H9 (cell line): ENCODE measurements around the gene SIAH2. TPM values are rescaled to one million over a fixed set of nuclear protein-coding genes. Genes with fewer than 3 reads are reported as not detected.

Experiments
- DNase-seq: peaks from one replicate; pipeline ENCODE4 v3.0.0-alpha.2; 2017
- H2AFZ ChIP-seq: one replicate; pipeline ENCODE4 v1.6.1; 2013; ENCODE audit warnings: mild to moderate bottlenecking, low read length, control low read depth, moderate library complexity
- H2AK5ac ChIP-seq: 2 replicates; pipeline ENCODE4 v1.6.1; 2013; ENCODE audit warnings: low read length, control low read depth, mixed read lengths; ENCODE audit not compliant: insufficient read length
- H2BK120ac ChIP-seq: one replicate; pipeline ENCODE4 v1.6.1; 2013; ENCODE audit warnings: low read depth, mild to moderate bottlenecking, low read length, control low read depth, inconsistent platforms; ENCODE audit not compliant: poor library complexity, severe bottlenecking
- H2BK12ac ChIP-seq: 2 replicates; pipeline ENCODE4 v1.6.1; 2013; ENCODE audit warnings: low read length, control low read depth, mixed read lengths, low read depth; ENCODE audit not compliant: insufficient read length
- H2BK15ac ChIP-seq: 2 replicates; pipeline ENCODE4 v1.6.1; 2013; ENCODE audit warnings: low read depth, low read length, control low read depth
- H2BK20ac ChIP-seq: one replicate; pipeline ENCODE4 v1.6.1; 2013; ENCODE audit warnings: low read depth, mild to moderate bottlenecking, low read length, control low read depth, inconsistent platforms; ENCODE audit not compliant: poor library complexity, severe bottlenecking
- H2BK5ac ChIP-seq: 2 replicates; pipeline ENCODE4 v1.6.1; 2013; ENCODE audit warnings: low read length, control low read depth, mixed read lengths; ENCODE audit not compliant: insufficient read length
- H3K14ac ChIP-seq: 2 replicates; pipeline ENCODE4 v1.6.1; 2013; ENCODE audit warnings: low read length, control low read depth; ENCODE audit not compliant: insufficient read depth
- H3K18ac ChIP-seq: 2 replicates; pipeline ENCODE4 v1.6.1; 2013; ENCODE audit warnings: low read depth, mild to moderate bottlenecking, mixed read lengths, low read length, control low read depth; ENCODE audit not compliant: insufficient read length
- H3K23ac ChIP-seq: 2 replicates; pipeline ENCODE4 v1.6.1; 2013; ENCODE audit warnings: low read length, control low read depth, mixed read lengths, low read depth; ENCODE audit not compliant: insufficient read length
- H3K23me2 ChIP-seq: 2 replicates; pipeline ENCODE4 v1.6.1; 2013; ENCODE audit warnings: low read depth, mild to moderate bottlenecking, mixed read lengths, low read length, control low read depth; ENCODE audit not compliant: insufficient read length, poor library complexity, severe bottlenecking
- H3K27ac ChIP-seq: 2 replicates; pipeline ENCODE4 v1.5.1; 2013; ENCODE audit warnings: low read length, control low read depth, mixed read lengths, low read depth; ENCODE audit not compliant: insufficient read length
- H3K27me3 ChIP-seq: 2 replicates; pipeline ENCODE4 v1.6.1; 2013; ENCODE audit warnings: low read length, control low read depth, inconsistent platforms; ENCODE audit not compliant: insufficient read depth
- H3K4ac ChIP-seq: 2 replicates; pipeline ENCODE4 v1.6.1; 2013; ENCODE audit warnings: low read depth, mild to moderate bottlenecking, control low read depth, inconsistent platforms, low read length, moderate library complexity
- H3K4me1 ChIP-seq: 2 replicates; pipeline ENCODE4 v1.6.1; 2013; ENCODE audit warnings: low read length, control low read depth, inconsistent platforms; ENCODE audit not compliant: insufficient read depth
- H3K4me2 ChIP-seq: 2 replicates; pipeline ENCODE4 v1.6.1; 2013; ENCODE audit warnings: low read length, control low read depth, mixed read lengths; ENCODE audit not compliant: insufficient read length, insufficient read depth
- H3K56ac ChIP-seq: 2 replicates; pipeline ENCODE4 v1.6.1; 2013; ENCODE audit warnings: low read depth, mild to moderate bottlenecking, mixed read lengths, low read length, control low read depth; ENCODE audit not compliant: insufficient read length
- H3K79me1 ChIP-seq: 2 replicates; pipeline ENCODE4 v1.6.1; 2013; ENCODE audit warnings: low read depth, mild to moderate bottlenecking, moderate library complexity, low read length, control low read depth, inconsistent platforms; ENCODE audit not compliant: insufficient read depth, poor library complexity, severe bottlenecking
- H3K79me2 ChIP-seq: 2 replicates; pipeline ENCODE4 v1.6.1; 2013; ENCODE audit warnings: low read length, control low read depth, inconsistent platforms; ENCODE audit not compliant: insufficient read depth
- H3K9ac ChIP-seq: 2 replicates; pipeline ENCODE4 v1.6.1; 2013; ENCODE audit warnings: low read length, control low read depth, mixed read lengths; ENCODE audit not compliant: insufficient read length; ENCODE audit errors: extremely low read depth
- H3K9me3 ChIP-seq: one replicate; pipeline ENCODE4 v1.6.1; 2013; ENCODE audit warnings: low read depth, low read length, inconsistent platforms; ENCODE audit not compliant: control insufficient read depth
- H3T11ph ChIP-seq: one replicate; pipeline ENCODE4 v1.6.1; 2013; ENCODE audit warnings: mild to moderate bottlenecking, low read length, control low read depth, inconsistent platforms
- H4K20me1 ChIP-seq: one replicate; pipeline ENCODE4 v1.6.1; 2013; ENCODE audit not compliant: control insufficient read depth, insufficient read length, insufficient read depth
- H4K5ac ChIP-seq: 2 replicates; pipeline ENCODE4 v1.6.1; 2013; ENCODE audit warnings: low read depth, mild to moderate bottlenecking, mixed read lengths, low read length, control low read depth; ENCODE audit not compliant: insufficient read length
- H4K8ac ChIP-seq: replicated peaks from 2 replicates; pipeline ENCODE4 v1.6.1; 2013; ENCODE audit warnings: low read length, control low read depth, mixed read lengths, low read depth; ENCODE audit not compliant: insufficient read length
- H4K91ac ChIP-seq: 2 replicates; pipeline ENCODE4 v1.6.1; 2013; ENCODE audit warnings: low read depth, mild to moderate bottlenecking, moderate library complexity, mixed read lengths, low read length, control low read depth; ENCODE audit not compliant: insufficient read length
- H3K27ac Mint-ChIP-seq, 3 experiments: 2 replicates in 2 of 3; 3 replicates in 1 of 3; pipeline ENCODE4 v1.8.0; 2020 to 2021; ENCODE audit warnings: mixed read lengths in 3 of 3, mild to moderate bottlenecking in 1 of 3, moderate library complexity in 1 of 3
- H3K27me3 Mint-ChIP-seq: 2 replicates; pipeline ENCODE4 v1.8.0; 2021; ENCODE audit warnings: low read depth, mild to moderate bottlenecking, moderate library complexity, mixed read lengths
- H3K36me3 Mint-ChIP-seq, 3 experiments: 2 replicates in 2 of 3; 3 replicates in 1 of 3; pipeline ENCODE4 v1.8.0; 2020 to 2021; ENCODE audit warnings: low read depth in 3 of 3, mixed read lengths in 3 of 3; ENCODE audit not compliant: insufficient read depth in 1 of 3
- H3K4me1 Mint-ChIP-seq, 2 experiments: 2 replicates each; pipeline ENCODE4 v1.8.0; 2020; ENCODE audit warnings: mixed read lengths in 2 of 2
- H3K4me3 Mint-ChIP-seq, 2 experiments: 2 replicates in 1 of 2; 3 replicates in 1 of 2; pipeline ENCODE4 v1.8.0; 2020 to 2021; ENCODE audit warnings: mild to moderate bottlenecking in 2 of 2, mixed read lengths in 2 of 2, moderate library complexity in 1 of 2
- H3K9me3 Mint-ChIP-seq, 2 experiments: 2 replicates in 1 of 2; 3 replicates in 1 of 2; pipeline ENCODE4 v1.8.0; 2020; ENCODE audit warnings: mild to moderate bottlenecking in 2 of 2, mixed read lengths in 2 of 2, moderate library complexity in 1 of 2
- WGBS: extraction: QIAGEN DNeasy Blood & Tissue Kit; methylation state at CpG from one replicate; pipeline ENCODE4 v1.1.7; 2013; ENCODE audit warnings: missing lambda C conversion rate, low lambda C conversion rate, mixed read lengths; ENCODE audit not compliant: insufficient read length; ENCODE audit errors: extremely low coverage; 5-methylcytosine and 5-hydroxymethylcytosine counted together
- total RNA-seq: library from RNA; stranded (reverse); gene quantifications from 2 replicates; pipeline ENCODE4 v1.2.1, GENCODE V29; 2021
- TF ChIP-seq, protein P1 (sequence below): fragments of 200-600 bp; sonication (generic); conservative IDR thresholded peaks from 3 replicates; pipeline ENCODE4 v1.8.0; 2021; ENCODE audit warnings: antibody characterized with exemption, mild to moderate bottlenecking

Gene SIAH2
- total RNA-seq, 1 experiment from 2014 or later = 17.4 TPM

DNA sequence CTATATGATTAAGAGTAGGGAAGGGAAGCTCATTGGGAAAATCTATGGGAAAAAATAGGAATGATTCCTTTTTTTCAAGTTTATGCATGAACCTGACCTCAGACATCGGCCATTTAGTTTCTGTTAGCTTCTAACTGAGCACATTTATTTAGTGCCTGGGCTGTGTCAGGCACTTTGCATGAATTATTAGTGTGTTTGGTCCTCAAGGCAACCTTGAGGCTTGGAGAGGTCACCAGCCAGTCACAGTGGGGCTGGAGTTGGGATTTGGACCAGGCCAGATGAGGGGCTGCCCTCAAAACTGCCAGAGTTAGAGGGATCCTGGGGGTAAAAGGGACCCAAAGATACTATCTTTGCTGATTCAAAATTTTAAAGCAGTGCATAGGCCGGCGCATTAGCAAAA is 8.1 kb downstream of the SIAH2 start:
- Histone ChIP-seq H3T11ph (no peak overlapping the region), H2AK5ac (no peak overlapping the region), H3K4me2 (no peak overlapping the region), H4K20me1 (no peaks in the 10 kb centered on the region), H2BK12ac (no peak overlapping the region), H2BK120ac (no peak overlapping the region), H2BK5ac (no peak overlapping the region), H3K23me2 (no peaks in the 10 kb centered on the region), H3K14ac (no peak overlapping the region), H3K9ac (no peak overlapping the region), H3K23ac (no peak overlapping the region), H2BK20ac (no peak overlapping the region), H3K79me2 (0 out of 2 replicates have a peak, but pooled peaks cover 4% of the 10 kb centered on the region), H3K4me1 (peaks cover 6% of the 10 kb centered on the region), H3K9me3 (no peaks in the 10 kb centered on the region), H4K5ac (no peak overlapping the region), H2BK15ac (no peak overlapping the region), H3K27me3 (no peaks in the 10 kb centered on the region), H2AFZ (no peak overlapping the region), H3K4ac (no peak overlapping the region), H3K27ac (no peak overlapping the region), H4K8ac (no peak overlapping the region), H3K56ac (no peak overlapping the region), H3K18ac (no peak overlapping the region), H3K79me1 (no peaks in the 10 kb centered on the region), H4K91ac (no peak overlapping the region)
- Mint-ChIP-seq H3K27me3 (no peaks in the 10 kb centered on the region), H3K4me1 (peaks cover 19 to 26% of the 10 kb centered on the region in 2 experiments), H3K27ac (peak overlapping the region in 1 of 3 experiments; percentile 47; a peak in 1 of 7 replicates), H3K9me3 (no peaks in the 10 kb centered on the region), H3K36me3 (peaks cover 0 to 2% (median 2%) of the 10 kb centered on the region in 3 experiments; a peak in 3 of 7 replicates), H3K4me3 (no peak overlapping the region)
- DNase-seq = no peak
- no CpG with 5 or more reads among the region's 3 CpGs for whole genome bisulfite sequencing
- TF ChIP-seq, protein P1, sequence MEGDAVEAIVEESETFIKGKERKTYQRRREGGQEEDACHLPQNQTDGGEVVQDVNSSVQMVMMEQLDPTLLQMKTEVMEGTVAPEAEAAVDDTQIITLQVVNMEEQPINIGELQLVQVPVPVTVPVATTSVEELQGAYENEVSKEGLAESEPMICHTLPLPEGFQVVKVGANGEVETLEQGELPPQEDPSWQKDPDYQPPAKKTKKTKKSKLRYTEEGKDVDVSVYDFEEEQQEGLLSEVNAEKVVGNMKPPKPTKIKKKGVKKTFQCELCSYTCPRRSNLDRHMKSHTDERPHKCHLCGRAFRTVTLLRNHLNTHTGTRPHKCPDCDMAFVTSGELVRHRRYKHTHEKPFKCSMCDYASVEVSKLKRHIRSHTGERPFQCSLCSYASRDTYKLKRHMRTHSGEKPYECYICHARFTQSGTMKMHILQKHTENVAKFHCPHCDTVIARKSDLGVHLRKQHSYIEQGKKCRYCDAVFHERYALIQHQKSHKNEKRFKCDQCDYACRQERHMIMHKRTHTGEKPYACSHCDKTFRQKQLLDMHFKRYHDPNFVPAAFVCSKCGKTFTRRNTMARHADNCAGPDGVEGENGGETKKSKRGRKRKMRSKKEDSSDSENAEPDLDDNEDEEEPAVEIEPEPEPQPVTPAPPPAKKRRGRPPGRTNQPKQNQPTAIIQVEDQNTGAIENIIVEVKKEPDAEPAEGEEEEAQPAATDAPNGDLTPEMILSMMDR = no peak
